ENCODE results near the gene RAPGEF5. TPM values are rescaled to one million over a fixed set of nuclear protein-coding genes. Genes with fewer than 3 reads are reported as not detected.
A peak's percentile ranks its signal among the peaks of the same experiment; 100 is the strongest.

The RAPGEF5 gene
- total RNA-seq, 2 experiments from 2014 or later: 0.21 to 0.40 TPM

DNA sequence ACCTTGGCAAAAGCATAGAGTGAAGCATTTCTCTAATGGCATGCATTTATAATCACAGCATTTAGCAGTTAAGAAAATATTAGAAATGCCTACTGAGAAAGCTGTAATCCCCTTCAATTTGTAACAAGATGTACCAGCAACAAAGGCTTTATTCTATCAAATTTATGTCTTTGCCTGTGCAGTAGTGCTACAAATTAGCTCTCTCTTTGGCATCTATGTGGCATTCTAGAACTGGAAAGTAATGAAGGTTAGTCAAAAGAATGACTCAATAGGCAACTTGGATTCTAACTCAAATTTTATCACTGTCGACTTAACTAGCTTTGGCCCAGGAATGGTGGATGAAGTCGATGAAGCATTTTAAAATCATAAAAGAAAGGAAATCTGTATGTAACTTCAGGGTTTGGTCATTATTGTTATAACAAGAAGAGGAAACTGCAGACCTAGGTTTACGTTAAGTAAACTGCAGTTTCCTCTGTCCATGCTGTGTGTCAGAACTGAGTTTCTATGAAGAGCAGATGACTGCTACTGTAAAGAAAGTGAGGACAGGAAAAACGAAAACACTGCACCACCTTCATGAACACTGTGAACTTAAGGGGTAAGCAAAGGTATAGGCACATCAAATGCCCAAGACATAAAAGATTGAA, 140.0 kb downstream of the RAPGEF5 start:
- no peak for DNase-seq
- Mint-ChIP-seq H3K27me3 (ENCODE audit: low read depth) (peaks cover 17% of the 10 kb centered on the region), H3K27ac (no peak overlapping the region), H3K36me3 (ENCODE audit: low read depth) (no peaks in the 10 kb centered on the region), H3K9me3 (peaks cover 3% of the 10 kb centered on the region), H3K4me1 (ENCODE audit: low read depth) (no peaks in the 10 kb centered on the region), H3K4me3 (no peak overlapping the region)
- intact Hi-C loops (cut with micrococcal nuclease): no loop called here
- CTCF ChIA-PET: interaction anchor here (0.6 to 1.2 kb wide), 3 partner anchors 62 to 114 kb away, joined by 3 to 4 read pairs (median 4); no protein-coding TSS in a partner anchor

DNA sequence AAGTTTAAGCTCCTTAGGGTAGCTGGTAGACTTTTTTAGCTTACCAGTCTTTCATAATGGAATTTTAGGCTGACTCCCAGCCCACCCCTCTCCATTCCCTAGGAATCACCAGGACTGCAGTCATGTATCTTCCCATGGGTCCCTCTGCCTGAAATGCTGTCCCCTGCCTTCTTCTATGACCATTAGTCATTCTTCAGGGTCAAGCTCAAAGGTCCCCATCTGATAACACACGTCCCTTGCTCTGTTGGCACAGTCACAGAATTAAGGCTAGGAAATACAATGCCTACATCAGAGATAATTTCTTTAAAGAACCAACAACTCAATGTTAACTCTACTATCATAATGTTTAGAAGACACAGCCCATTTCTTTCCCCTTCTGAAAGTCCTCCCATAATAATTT, 140.6 kb downstream of the RAPGEF5 start:
- intact Hi-C loops (cut with micrococcal nuclease): no loop called here
- no peak overlapping the region for H3K4me3 Mint-ChIP-seq
- no peak overlapping the region for H3K27ac Mint-ChIP-seq
- no peak for DNase-seq
- H3K9me3 Mint-ChIP-seq: no peaks in the 10 kb centered on the region
- H3K4me1 Mint-ChIP-seq (ENCODE audit: low read depth): no peaks in the 10 kb centered on the region
- H3K36me3 Mint-ChIP-seq (ENCODE audit: low read depth): no peaks in the 10 kb centered on the region
- peaks cover 17% of the 10 kb centered on the region for H3K27me3 Mint-ChIP-seq (ENCODE audit: low read depth)
- CTCF ChIA-PET: interaction anchor here (0.6 kb wide), 1 partner anchor 101 kb away, joined by 3 read pairs; no protein-coding TSS in a partner anchor

DNA sequence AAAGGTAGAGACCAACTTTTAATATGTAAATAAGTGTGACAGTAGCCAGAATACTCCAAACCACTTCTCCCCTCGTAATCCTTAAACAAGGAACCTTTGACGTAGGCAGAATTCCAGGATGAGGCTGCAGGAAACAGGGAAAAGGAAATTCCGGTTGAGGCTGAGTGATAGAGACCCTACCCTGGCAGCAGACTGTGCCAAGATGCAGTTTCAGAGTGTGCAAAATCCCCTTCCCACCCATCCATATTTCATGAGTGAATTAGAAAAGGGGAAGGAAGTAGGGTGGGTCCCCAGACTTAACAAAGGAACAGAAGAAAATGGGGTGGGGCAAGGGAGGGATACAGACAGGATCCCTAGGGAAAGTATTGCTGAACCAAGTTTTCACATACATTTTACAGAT, 143.0 kb downstream of the RAPGEF5 start:
- peaks cover 2% of the 10 kb centered on the region for H3K4me1 Mint-ChIP-seq (ENCODE audit: low read depth)
- H3K4me3 Mint-ChIP-seq: no peak overlapping the region
- no peak for DNase-seq
- intact Hi-C loops (cut with micrococcal nuclease): no loop called here
- H3K36me3 Mint-ChIP-seq (ENCODE audit: low read depth): no peaks in the 10 kb centered on the region
- no peak overlapping the region for H3K27ac Mint-ChIP-seq
- no peaks in the 10 kb centered on the region for H3K9me3 Mint-ChIP-seq
- CTCF ChIA-PET: no interaction called here
- H3K27me3 Mint-ChIP-seq (ENCODE audit: low read depth): peaks cover 17% of the 10 kb centered on the region

DNA sequence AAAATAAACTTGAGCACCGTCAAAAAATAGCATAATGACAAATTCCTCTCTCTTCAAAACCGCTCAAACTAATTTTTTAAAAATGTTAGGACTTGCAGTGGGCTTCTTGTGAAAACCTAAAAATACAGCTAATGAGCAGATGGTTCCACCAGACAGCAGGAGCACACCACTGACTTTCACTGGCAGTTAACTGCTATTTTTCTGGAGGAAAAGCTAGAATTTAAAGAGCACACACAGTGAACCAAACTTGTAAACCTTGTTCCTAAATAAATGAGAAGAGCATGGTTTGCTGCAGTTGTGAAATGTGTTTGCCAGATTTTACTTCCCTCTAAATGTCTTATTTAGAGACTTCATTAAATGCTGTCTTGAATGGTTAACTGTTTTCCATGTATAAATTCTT, 143.9 kb downstream of the RAPGEF5 start:
- CTCF ChIA-PET: interaction anchor here (0.7 kb wide), 1 partner anchor 201 kb away, joined by 3 read pairs; no protein-coding TSS in a partner anchor
- peaks cover 15% of the 10 kb centered on the region for H3K27me3 Mint-ChIP-seq (ENCODE audit: low read depth)

DNA sequence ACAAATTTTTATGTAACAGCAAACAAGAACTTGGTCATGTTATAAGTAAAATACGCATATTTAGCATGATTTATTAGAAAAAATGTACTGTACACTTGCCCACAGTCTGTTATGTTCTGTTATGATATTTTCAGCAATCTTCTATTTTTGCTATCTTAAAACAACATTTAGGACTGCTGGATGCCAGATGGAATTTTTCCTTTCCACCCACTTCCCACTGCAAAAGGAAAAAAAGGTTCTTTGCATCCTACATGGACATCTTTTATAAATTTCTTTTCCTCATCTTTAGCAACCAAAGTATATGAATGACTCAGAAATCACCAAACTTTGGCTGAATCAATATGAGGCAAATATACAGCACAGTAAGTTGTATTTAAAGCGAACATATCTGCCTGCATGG, 146.0 kb downstream of the RAPGEF5 start:
- H3K27me3 Mint-ChIP-seq (ENCODE audit: low read depth): peaks cover 11% of the 10 kb centered on the region
- H3K36me3 Mint-ChIP-seq (ENCODE audit: low read depth): no peaks in the 10 kb centered on the region
- H3K9me3 Mint-ChIP-seq: no peaks in the 10 kb centered on the region
- no peak for DNase-seq
- CTCF ChIA-PET: no interaction called here
- H3K4me3 Mint-ChIP-seq: no peak overlapping the region
- no peak overlapping the region for H3K27ac Mint-ChIP-seq
- intact Hi-C loops (cut with micrococcal nuclease): no loop called here
- peaks cover 2% of the 10 kb centered on the region for H3K4me1 Mint-ChIP-seq (ENCODE audit: low read depth)

More for the DNA sequence above, 143.9 kb downstream of the RAPGEF5 start:
- Mint-ChIP-seq H3K27ac (no peak overlapping the region), H3K4me3 (no peak overlapping the region), H3K4me1 (ENCODE audit: low read depth) (peaks cover 2% of the 10 kb centered on the region), H3K36me3 (ENCODE audit: low read depth) (no peaks in the 10 kb centered on the region), H3K9me3 (no peaks in the 10 kb centered on the region)
- intact Hi-C loops (cut with micrococcal nuclease): no loop called here
- DNase-seq: no peak

DNA sequence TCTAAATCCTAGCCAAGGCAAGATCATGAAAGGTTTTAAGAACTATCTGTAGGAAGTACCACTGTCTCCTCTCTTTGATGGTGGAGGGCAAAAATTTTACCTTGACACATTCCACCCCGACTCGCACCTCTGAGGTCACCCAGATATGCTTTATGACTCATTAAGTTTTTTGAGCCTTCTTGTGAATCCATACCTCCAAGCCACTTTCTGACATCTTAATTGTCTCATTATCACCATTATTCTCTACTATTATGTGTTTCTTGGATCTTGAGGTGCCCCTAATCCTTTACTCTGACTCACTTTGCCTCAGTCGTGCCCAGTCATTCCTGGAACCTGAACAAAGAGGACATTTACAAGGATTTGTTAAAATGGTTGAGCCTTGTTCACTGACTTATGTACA, 146.6 kb downstream of the RAPGEF5 start:
- CTCF ChIA-PET: no interaction called here
- H3K4me1 Mint-ChIP-seq (ENCODE audit: low read depth): peaks cover 2% of the 10 kb centered on the region

DNA sequence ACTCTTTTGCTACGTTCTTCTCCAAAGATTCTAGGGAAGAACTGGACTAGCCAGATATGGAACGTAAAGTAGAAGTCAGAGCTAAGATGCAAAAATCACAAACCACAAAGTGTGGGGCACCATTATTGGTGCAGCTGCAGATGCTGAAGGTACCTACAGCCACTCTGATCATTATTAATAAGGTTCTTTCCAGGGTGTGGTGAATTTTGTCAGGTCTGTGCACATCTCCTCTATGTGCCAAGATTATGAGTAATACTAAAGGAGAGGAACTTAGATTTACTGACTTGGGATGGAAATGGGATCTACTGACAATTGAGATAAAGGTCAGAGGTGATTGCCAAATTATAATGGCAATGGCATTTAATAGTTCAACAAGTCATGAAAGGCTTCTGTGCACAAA, 148.2 kb downstream of the RAPGEF5 start:
- intact Hi-C loops (cut with micrococcal nuclease): no loop called here
- Mint-ChIP-seq H3K4me1 (ENCODE audit: low read depth) (peaks cover 2% of the 10 kb centered on the region), H3K27ac (no peak overlapping the region), H3K36me3 (ENCODE audit: low read depth) (no peaks in the 10 kb centered on the region), H3K4me3 (no peak overlapping the region), H3K27me3 (ENCODE audit: low read depth) (peaks cover 2% of the 10 kb centered on the region), H3K9me3 (no peaks in the 10 kb centered on the region)
- CTCF ChIA-PET: no interaction called here
- no peak for DNase-seq

More for the DNA sequence above, 146.6 kb downstream of the RAPGEF5 start:
- no peaks in the 10 kb centered on the region for H3K36me3 Mint-ChIP-seq (ENCODE audit: low read depth)
- no peak overlapping the region for H3K4me3 Mint-ChIP-seq
- H3K27ac Mint-ChIP-seq: no peak overlapping the region
- no peak for DNase-seq
- intact Hi-C loops (cut with micrococcal nuclease): no loop called here
- peaks cover 10% of the 10 kb centered on the region for H3K27me3 Mint-ChIP-seq (ENCODE audit: low read depth)
- H3K9me3 Mint-ChIP-seq: no peaks in the 10 kb centered on the region

DNA sequence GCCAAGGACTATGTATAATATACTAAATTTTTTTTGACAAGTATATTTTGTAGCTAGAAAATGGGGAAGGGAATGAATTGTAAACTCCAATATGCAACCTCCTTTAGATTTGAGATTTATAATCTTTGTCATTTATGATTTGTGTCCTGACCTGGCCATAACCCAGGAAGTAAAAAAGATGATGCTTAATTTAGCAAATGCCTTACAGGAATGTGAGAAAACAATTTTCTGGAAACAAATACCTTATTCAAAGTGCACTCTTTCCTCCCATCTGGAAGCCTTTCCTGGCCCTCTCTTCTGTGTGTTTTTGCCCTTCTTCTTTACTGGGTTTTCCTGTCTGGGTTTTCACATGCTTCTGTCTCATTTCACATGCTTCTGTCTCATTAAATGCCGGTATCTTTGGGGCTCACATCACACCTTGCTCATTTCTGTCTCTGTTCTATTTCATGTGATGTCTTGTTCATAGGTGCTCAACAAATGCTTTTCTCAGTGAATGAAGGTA, 149.2 kb downstream of the RAPGEF5 start:
- Mint-ChIP-seq H3K4me3 (no peak overlapping the region), H3K27ac (no peak overlapping the region), H3K4me1 (ENCODE audit: low read depth) (peaks cover 2% of the 10 kb centered on the region), H3K27me3 (ENCODE audit: low read depth) (peaks cover 2% of the 10 kb centered on the region), H3K9me3 (no peaks in the 10 kb centered on the region), H3K36me3 (ENCODE audit: low read depth) (no peaks in the 10 kb centered on the region)
- DNase-seq: no peak
- intact Hi-C loops (cut with micrococcal nuclease): no loop called here
- CTCF ChIA-PET: interaction anchor here (3.4 kb wide), 1 partner anchor 98 kb away, joined by 13 read pairs; no protein-coding TSS in a partner anchor

DNA sequence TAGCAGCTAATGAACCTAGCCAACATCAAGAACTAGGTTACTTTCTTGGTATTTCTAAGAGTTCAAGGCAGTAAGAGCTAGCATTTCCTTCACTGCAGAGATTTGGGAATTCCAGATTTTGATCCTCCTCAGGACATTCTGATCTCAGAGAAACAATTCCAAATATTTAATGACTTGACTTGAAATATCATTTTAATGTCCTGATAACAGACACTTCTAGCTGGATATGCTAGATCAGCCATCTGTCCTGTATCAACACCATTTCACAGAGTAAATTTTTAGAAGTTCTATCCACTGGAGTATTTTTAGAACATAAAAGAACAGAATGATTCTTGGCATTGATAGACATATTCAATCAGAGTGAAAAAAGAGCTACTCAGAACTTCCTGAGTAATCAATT, 151.3 kb downstream of the RAPGEF5 start:
- DNase-seq: no peak
- CTCF ChIA-PET: interaction anchor here (0.6 to 3.4 kb wide), 3 partner anchors 96 to 284 kb away, joined by 3 to 13 read pairs (median 5); no protein-coding TSS in a partner anchor
- no peak overlapping the region for H3K27ac Mint-ChIP-seq
- intact Hi-C loops (cut with micrococcal nuclease): no loop called here
- H3K9me3 Mint-ChIP-seq: no peaks in the 10 kb centered on the region
- no peaks in the 10 kb centered on the region for H3K36me3 Mint-ChIP-seq (ENCODE audit: low read depth)
- H3K27me3 Mint-ChIP-seq (ENCODE audit: low read depth): no peaks in the 10 kb centered on the region
- no peak overlapping the region for H3K4me3 Mint-ChIP-seq
- peaks cover 2% of the 10 kb centered on the region for H3K4me1 Mint-ChIP-seq (ENCODE audit: low read depth)

DNA sequence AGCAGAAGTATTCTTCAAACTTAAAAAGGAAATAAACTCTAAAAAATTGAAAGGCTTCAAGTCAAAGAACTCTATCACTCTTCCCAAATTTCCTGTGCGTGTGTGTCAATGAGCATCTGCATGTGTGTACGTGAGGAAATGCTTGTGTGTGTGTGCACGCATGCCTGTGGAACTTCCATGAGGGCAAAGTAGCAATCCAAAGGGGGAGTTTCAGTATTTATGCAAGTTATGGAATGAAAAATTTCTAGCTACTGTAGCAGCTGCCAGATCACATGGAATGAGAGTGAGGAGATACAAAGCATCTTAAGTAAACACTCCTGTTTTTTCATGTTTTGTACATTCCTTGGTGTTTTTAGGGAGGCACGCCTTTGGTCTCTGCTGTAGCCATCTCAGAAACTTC, 152.6 kb downstream of the RAPGEF5 start:
- Mint-ChIP-seq H3K27me3 (ENCODE audit: low read depth) (no peaks in the 10 kb centered on the region), H3K4me1 (ENCODE audit: low read depth) (no peaks in the 10 kb centered on the region), H3K9me3 (no peaks in the 10 kb centered on the region), H3K4me3 (no peak overlapping the region), H3K36me3 (ENCODE audit: low read depth) (no peaks in the 10 kb centered on the region), H3K27ac (no peak overlapping the region)
- intact Hi-C loops (cut with micrococcal nuclease): no loop called here
- DNase-seq: no peak
- CTCF ChIA-PET: no interaction called here

DNA sequence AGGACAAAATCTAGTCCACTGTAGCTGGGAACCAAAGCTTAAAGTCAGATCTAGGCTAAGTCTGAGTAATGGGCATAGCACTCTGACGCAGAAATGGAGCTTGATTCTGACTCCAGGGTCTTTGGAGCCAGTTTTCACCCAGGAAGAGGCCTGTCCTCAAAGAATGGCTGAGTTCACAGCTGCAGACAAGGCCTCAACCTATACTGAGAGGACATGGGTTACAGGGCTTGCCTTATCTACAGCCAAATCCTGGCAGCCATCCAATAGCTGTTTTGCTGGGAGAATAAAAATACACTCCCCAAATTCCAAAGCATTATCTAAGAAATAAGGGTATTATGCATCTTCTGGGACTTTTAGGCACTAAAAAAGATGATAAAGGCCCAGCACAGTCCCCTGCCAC, 154.8 kb downstream of the RAPGEF5 start:
- no peaks in the 10 kb centered on the region for H3K9me3 Mint-ChIP-seq
- H3K27ac Mint-ChIP-seq: no peak overlapping the region
- DNase-seq: no peak
- peaks cover 2% of the 10 kb centered on the region for H3K27me3 Mint-ChIP-seq (ENCODE audit: low read depth)
- CTCF ChIA-PET: no interaction called here
- intact Hi-C loops (cut with micrococcal nuclease): no loop called here
- H3K36me3 Mint-ChIP-seq (ENCODE audit: low read depth): no peaks in the 10 kb centered on the region
- no peak overlapping the region for H3K4me3 Mint-ChIP-seq
- no peaks in the 10 kb centered on the region for H3K4me1 Mint-ChIP-seq (ENCODE audit: low read depth)

DNA sequence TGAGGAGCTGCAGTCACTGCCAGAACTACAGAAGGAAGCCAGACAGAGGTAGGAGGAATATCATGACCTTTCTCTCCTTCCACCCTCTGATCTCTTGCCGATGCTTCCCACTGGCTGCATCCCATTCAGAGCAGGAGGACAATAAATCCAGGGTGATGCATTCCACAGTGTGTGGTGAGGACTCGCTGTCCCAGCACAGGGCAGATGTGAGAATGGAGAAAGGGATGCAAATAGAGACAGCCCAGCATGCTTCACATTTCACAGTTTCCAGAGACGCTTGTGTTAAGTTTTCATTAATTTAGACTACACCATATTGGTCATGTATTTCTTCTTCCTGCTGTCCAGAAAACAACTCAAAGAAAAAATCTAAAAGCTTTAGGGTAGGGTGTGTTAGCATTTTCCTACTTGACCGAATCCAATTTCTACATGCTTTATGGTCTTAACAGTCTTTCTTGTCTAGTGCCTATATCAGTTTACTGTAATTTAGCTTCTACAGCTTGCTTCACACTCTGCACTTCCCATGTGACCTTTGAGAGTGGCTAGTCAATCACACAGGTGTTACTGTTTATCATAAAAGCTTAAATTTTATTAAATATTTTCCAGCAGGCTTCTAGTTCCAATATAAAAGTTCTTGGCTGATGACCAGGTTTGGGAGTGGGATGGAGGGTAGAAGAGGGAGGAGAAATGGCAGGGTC, 155.6 kb downstream of the RAPGEF5 start:
- H3K36me3 Mint-ChIP-seq (ENCODE audit: low read depth): no peaks in the 10 kb centered on the region
- no peaks in the 10 kb centered on the region for H3K4me1 Mint-ChIP-seq (ENCODE audit: low read depth)
- CTCF ChIA-PET: interaction anchor here (1.0 kb wide), 1 partner anchor 93 kb away, joined by 3 read pairs; no protein-coding TSS in a partner anchor
- H3K27me3 Mint-ChIP-seq (ENCODE audit: low read depth): peaks cover 2% of the 10 kb centered on the region
- no peak for DNase-seq
- H3K27ac Mint-ChIP-seq: peak overlapping the region; percentile 14
- intact Hi-C loops (cut with micrococcal nuclease): no loop called here
- H3K4me3 Mint-ChIP-seq: no peak overlapping the region
- no peaks in the 10 kb centered on the region for H3K9me3 Mint-ChIP-seq

DNA sequence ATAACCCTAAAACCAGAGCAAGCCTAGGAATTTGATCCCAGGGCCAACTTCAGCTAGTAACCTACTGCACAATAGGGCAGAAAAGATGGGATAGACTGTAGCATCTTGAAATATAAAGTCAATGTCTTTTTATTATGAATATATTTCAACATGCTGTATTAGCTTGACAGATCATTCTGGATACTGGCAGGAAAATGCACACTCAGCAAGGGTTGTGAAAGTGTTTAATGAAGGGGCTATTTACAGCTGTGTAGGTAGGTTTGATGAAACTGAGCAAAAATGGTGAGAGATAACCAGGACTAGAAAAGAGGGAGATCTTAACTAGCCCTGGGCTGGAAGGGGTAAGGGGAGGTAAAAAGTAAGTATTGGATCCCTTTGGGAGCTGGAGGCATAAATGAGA, 156.2 kb downstream of the RAPGEF5 start:
- Mint-ChIP-seq H3K27me3 (ENCODE audit: low read depth) (peaks cover 2% of the 10 kb centered on the region), H3K4me3 (no peak overlapping the region), H3K9me3 (no peaks in the 10 kb centered on the region), H3K4me1 (ENCODE audit: low read depth) (no peaks in the 10 kb centered on the region), H3K36me3 (ENCODE audit: low read depth) (no peaks in the 10 kb centered on the region), H3K27ac (no peak overlapping the region)
- CTCF ChIA-PET: interaction anchor here (1.0 kb wide), 1 partner anchor 92 kb away, joined by 3 read pairs; no protein-coding TSS in a partner anchor
- intact Hi-C loops (cut with micrococcal nuclease): no loop called here
- no peak for DNase-seq
